ENCODE measurements around the gene PMS2.
"Not testable (repeated sequence)": the region's sequence is repeated elsewhere in the genome, so short reads cannot be mapped to it uniquely, and the experiment has no call there.

- TF ChIP-seq CTCF (IDR thresholded peaks at IDR 0.05); POLR2AphosphoS5 (IDR thresholded peaks at IDR 0.05); EP300 (IDR thresholded peaks at IDR 0.05; ENCODE audit: low read depth); POLR2A (IDR thresholded peaks at IDR 0.05): not testable (repeated sequence)
These were observed 45.6 kb downstream of the PMS2 start for GRCh38 chr7:5963205-5963604.
